Trophoblast cell (in vitro differentiated cells and primary cell): Measurements from ENCODE around the gene PDLIM1.

Experiments used
- DNase-seq, 2 donors: peaks; one replicate each; pipeline ENCODE4 v3.0.0-alpha.2; 2016
- H2AFZ ChIP-seq: 2 replicates; pipeline ENCODE4 v1.6.1; 2013; ENCODE audit warnings: low read length, moderate library complexity, mild to moderate bottlenecking; ENCODE audit not compliant: insufficient read depth, poor library complexity
- H2AK5ac ChIP-seq: 2 replicates; pipeline ENCODE4 v1.6.1; 2013; ENCODE audit warnings: mild to moderate bottlenecking, low read length
- H2BK120ac ChIP-seq: 2 replicates; pipeline ENCODE4 v1.6.1; 2013; ENCODE audit warnings: low read length, mild to moderate bottlenecking, moderate library complexity; ENCODE audit not compliant: insufficient read depth, poor library complexity
- H2BK12ac ChIP-seq: 2 replicates; pipeline ENCODE4 v1.6.1; 2013; ENCODE audit warnings: mild to moderate bottlenecking, low read length, moderate library complexity
- H2BK5ac ChIP-seq: 2 replicates; pipeline ENCODE4 v1.6.1; 2013; ENCODE audit warnings: low read length, low read depth, moderate library complexity, mild to moderate bottlenecking; ENCODE audit not compliant: poor library complexity
- H3K14ac ChIP-seq: 2 replicates; pipeline ENCODE4 v1.6.1; 2013; ENCODE audit warnings: mild to moderate bottlenecking, low read length
- H3K18ac ChIP-seq: 2 replicates; pipeline ENCODE4 v1.6.1; 2013; ENCODE audit warnings: mild to moderate bottlenecking, low read length
- H3K23ac ChIP-seq: 2 replicates; pipeline ENCODE4 v1.6.1; 2013; ENCODE audit warnings: low read length
- H3K27ac ChIP-seq: 2 replicates; pipeline ENCODE4 v1.5.1; 2013; ENCODE audit warnings: low read depth, mild to moderate bottlenecking, inconsistent platforms, low read length, moderate library complexity
- H3K27me3 ChIP-seq: 2 replicates; pipeline ENCODE4 v1.6.1; 2013; ENCODE audit warnings: inconsistent platforms, mild to moderate bottlenecking, low read length, moderate library complexity; ENCODE audit not compliant: insufficient read depth
- H3K36me3 ChIP-seq, 2 experiments: 1 replicate in 1 of 2; 2 replicates in 1 of 2; pipeline ENCODE4 v1.6.1; 2013; ENCODE audit warnings: low read length in 2 of 2, mild to moderate bottlenecking in 2 of 2, moderate library complexity in 1 of 2; ENCODE audit not compliant: insufficient read depth in 2 of 2, control insufficient read depth in 1 of 2
- H3K4ac ChIP-seq: 2 replicates; pipeline ENCODE4 v1.6.1; 2013; ENCODE audit warnings: low read depth, mild to moderate bottlenecking, low read length, moderate library complexity
- H3K4me1 ChIP-seq, 2 experiments: 1 replicate in 1 of 2; 2 replicates in 1 of 2; pipeline ENCODE4 v1.6.1; 2013; ENCODE audit warnings: low read length in 2 of 2, mild to moderate bottlenecking in 2 of 2, moderate library complexity in 1 of 2; ENCODE audit not compliant: insufficient read depth in 2 of 2, control insufficient read depth in 1 of 2
- H3K4me2 ChIP-seq: 2 replicates; pipeline ENCODE4 v1.6.1; 2013; ENCODE audit warnings: inconsistent platforms, mild to moderate bottlenecking, low read length, moderate library complexity
- H3K4me3 ChIP-seq: 2 replicates; pipeline ENCODE4 v1.5.1; 2013; ENCODE audit warnings: mild to moderate bottlenecking, low read depth, low read length, inconsistent platforms
- H3K79me1 ChIP-seq: one replicate; pipeline ENCODE4 v1.6.1; 2013; ENCODE audit warnings: low read length
- H3K79me2 ChIP-seq: 2 replicates; pipeline ENCODE4 v1.6.1; 2013; ENCODE audit warnings: low read length, mild to moderate bottlenecking; ENCODE audit not compliant: control insufficient read depth, insufficient read depth, poor library complexity
- H3K9ac ChIP-seq: 2 replicates; pipeline ENCODE4 v1.6.1; 2013; ENCODE audit warnings: mild to moderate bottlenecking, low read length
- H3K9me3 ChIP-seq: 2 replicates; pipeline ENCODE4 v1.6.1; 2013; ENCODE audit warnings: low read depth, mild to moderate bottlenecking, control low read depth, inconsistent platforms, low read length; ENCODE audit not compliant: insufficient read depth
- H4K12ac ChIP-seq: 2 replicates; pipeline ENCODE4 v1.6.1; 2013; ENCODE audit warnings: low read depth, mild to moderate bottlenecking, low read length, moderate library complexity
- H4K8ac ChIP-seq: 2 replicates; pipeline ENCODE4 v1.6.1; 2013; ENCODE audit warnings: low read depth, mild to moderate bottlenecking, low read length, moderate library complexity
- H4K91ac ChIP-seq: one replicate; pipeline ENCODE4 v1.6.1; 2013; ENCODE audit warnings: low read depth, mild to moderate bottlenecking, low read length, moderate library complexity
- WGBS: extraction: QIAGEN DNeasy Blood & Tissue Kit; methylation state at CpG from one replicate; pipeline ENCODE4 v1.1.7; 2013; ENCODE audit warnings: missing lambda C conversion rate; ENCODE audit not compliant: insufficient read length, insufficient coverage; ENCODE audit errors: extremely low coverage; 5-methylcytosine and 5-hydroxymethylcytosine counted together

The PDLIM1 gene

DNA sequence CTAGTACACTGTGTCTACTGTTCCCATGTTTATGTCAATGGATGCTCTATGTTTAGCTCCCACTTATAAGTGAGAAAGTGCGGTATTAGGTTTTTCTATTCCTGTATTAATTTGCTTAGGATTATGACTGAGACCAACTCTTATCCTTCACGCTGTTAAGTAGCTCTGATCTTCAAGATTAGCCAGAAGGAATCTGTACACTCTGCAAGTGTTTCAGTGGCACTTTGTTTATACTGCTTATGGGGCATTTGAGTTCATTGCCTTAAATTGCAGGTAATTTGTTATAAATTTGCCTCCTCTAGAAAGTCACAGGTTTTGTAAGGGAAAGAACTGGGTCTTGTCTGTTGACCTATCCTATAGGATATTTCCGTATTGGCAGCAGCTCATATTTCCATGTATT lies 103.2 kb downstream of the PDLIM1 start:
- no peak for DNase-seq
- H4K12ac ChIP-seq = no peak overlapping the region
- H3K79me2 ChIP-seq = peaks cover 3% of the 10 kb centered on the region
- no peak overlapping the region for H3K4ac ChIP-seq
- H3K27ac ChIP-seq = no peak overlapping the region
- H4K8ac ChIP-seq = no peak overlapping the region
- no peak overlapping the region for H3K9ac ChIP-seq
- H3K27me3 ChIP-seq = no peaks in the 10 kb centered on the region
- no peak overlapping the region for H2AFZ ChIP-seq
- H2BK5ac ChIP-seq = no peak overlapping the region
- no peak overlapping the region for H2AK5ac ChIP-seq
- H3K4me2 ChIP-seq = no peak overlapping the region
- no peak overlapping the region for H3K23ac ChIP-seq
- no CpG with 5 or more reads among the region's 3 CpGs for WGBS
- no peaks in the 10 kb centered on the region for H3K36me3 ChIP-seq
- H2BK120ac ChIP-seq = no peak overlapping the region
- no peak overlapping the region for H4K91ac ChIP-seq
- H3K79me1 ChIP-seq = peaks cover 5% of the 10 kb centered on the region
- no peak overlapping the region for H3K4me3 ChIP-seq
- no peak overlapping the region for H2BK12ac ChIP-seq
- H3K18ac ChIP-seq = no peak overlapping the region
- no peak overlapping the region for H3K14ac ChIP-seq
- H3K4me1 ChIP-seq = no peaks in the 10 kb centered on the region
- no peaks in the 10 kb centered on the region for H3K9me3 ChIP-seq
